Endothelial cell (in vitro differentiated cells): ENCODE data around the gene GXYLT2. TPM values are rescaled to one million over a fixed set of nuclear protein-coding genes. Genes with fewer than 3 reads are reported as not detected.

ENCODE experiments used
- DNase-seq: peaks from one replicate; pipeline ENCODE4 v3.0.0; 2021; ENCODE audit warnings: low spot score
- H3K27ac Mint-ChIP-seq: one replicate; pipeline ENCODE4 v1.8.0; 2021; ENCODE audit warnings: mixed read lengths, inconsistent platforms; ENCODE audit not compliant: unreplicated experiment
- H3K27me3 Mint-ChIP-seq: one replicate; pipeline ENCODE4 v1.8.0; 2021; ENCODE audit warnings: mild to moderate bottlenecking, moderate library complexity, mixed read lengths, inconsistent platforms; ENCODE audit not compliant: unreplicated experiment
- H3K36me3 Mint-ChIP-seq: one replicate; pipeline ENCODE4 v1.8.0; 2021; ENCODE audit warnings: mild to moderate bottlenecking, low read depth, mixed read lengths, inconsistent platforms; ENCODE audit not compliant: unreplicated experiment
- H3K4me1 Mint-ChIP-seq: one replicate; pipeline ENCODE4 v1.8.0; 2021; ENCODE audit warnings: mild to moderate bottlenecking, mixed read lengths, inconsistent platforms; ENCODE audit not compliant: unreplicated experiment
- H3K4me3 Mint-ChIP-seq: one replicate; pipeline ENCODE4 v1.8.0; 2021; ENCODE audit warnings: mild to moderate bottlenecking, mixed read lengths, inconsistent platforms; ENCODE audit not compliant: unreplicated experiment
- H3K9me3 Mint-ChIP-seq: one replicate; pipeline ENCODE4 v1.8.0; 2021; ENCODE audit warnings: mixed read lengths, inconsistent platforms; ENCODE audit not compliant: unreplicated experiment
- total RNA-seq: library from RNA; stranded (reverse); fragmentation: NEBNext Ultra II Directional; extraction: Animal tissue kit (Norgen Biotek cat#: 25700); gene quantifications from one replicate; pipeline ENCODE4 v1.2.1, GENCODE V29; 2021; ENCODE audit not compliant: unreplicated experiment
- TF ChIP-seq, protein P1 (sequence below): fragments of 200-600 bp; sonication (generic); IDR thresholded peaks from one replicate; pipeline ENCODE4 v1.5.0; 2021; ENCODE audit warnings: antibody characterized with exemption; ENCODE audit not compliant: unreplicated experiment

The GXYLT2 gene
- total RNA-seq, 1 donor from 2014 or later: 1.8 TPM

DNA sequence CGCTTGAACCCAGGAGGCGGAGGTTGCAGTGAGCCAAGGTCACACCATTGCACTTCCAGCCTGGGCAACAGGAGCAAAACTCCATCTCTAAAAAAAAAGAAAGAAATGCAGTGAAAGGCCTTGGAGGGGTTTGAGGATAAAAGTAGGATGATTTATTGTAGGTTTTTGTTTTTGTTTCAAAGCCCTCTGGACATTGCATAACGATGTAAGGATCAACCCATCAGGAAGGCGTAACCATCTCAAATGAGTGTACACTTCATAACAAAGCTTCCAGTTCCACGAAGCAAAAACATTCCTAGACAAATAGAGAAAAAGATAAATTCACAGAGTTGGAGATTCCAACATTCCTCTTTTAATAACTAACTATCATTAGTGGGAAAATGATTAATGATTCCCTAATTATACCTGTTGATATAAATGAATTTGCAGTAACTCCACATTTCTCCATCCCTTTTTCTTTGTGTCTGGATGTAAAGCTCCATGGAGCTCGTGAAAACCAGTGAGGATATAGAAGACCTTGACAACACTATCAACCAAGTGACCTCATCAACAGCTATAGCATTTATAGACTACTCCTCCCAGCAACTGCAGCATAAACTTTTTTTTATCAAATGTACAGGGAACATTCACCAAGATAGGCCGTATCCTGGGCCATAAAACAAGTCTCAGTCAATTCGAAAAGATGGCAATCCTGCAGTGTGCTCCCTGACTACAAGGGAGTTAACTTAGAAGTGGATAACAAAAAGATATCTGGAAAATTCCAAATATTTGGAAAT, 60.1 kb downstream of the GXYLT2 start:
- Mint-ChIP-seq H3K4me3 (no peak overlapping the region), H3K27me3 (no peaks in the 10 kb centered on the region), H3K4me1 (peaks cover 14% of the 10 kb centered on the region), H3K36me3 (no peaks in the 10 kb centered on the region), H3K9me3 (no peaks in the 10 kb centered on the region), H3K27ac (no peak overlapping the region)
- TF ChIP-seq, protein P1, sequence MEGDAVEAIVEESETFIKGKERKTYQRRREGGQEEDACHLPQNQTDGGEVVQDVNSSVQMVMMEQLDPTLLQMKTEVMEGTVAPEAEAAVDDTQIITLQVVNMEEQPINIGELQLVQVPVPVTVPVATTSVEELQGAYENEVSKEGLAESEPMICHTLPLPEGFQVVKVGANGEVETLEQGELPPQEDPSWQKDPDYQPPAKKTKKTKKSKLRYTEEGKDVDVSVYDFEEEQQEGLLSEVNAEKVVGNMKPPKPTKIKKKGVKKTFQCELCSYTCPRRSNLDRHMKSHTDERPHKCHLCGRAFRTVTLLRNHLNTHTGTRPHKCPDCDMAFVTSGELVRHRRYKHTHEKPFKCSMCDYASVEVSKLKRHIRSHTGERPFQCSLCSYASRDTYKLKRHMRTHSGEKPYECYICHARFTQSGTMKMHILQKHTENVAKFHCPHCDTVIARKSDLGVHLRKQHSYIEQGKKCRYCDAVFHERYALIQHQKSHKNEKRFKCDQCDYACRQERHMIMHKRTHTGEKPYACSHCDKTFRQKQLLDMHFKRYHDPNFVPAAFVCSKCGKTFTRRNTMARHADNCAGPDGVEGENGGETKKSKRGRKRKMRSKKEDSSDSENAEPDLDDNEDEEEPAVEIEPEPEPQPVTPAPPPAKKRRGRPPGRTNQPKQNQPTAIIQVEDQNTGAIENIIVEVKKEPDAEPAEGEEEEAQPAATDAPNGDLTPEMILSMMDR: no peak
- no peak for DNase-seq

DNA sequence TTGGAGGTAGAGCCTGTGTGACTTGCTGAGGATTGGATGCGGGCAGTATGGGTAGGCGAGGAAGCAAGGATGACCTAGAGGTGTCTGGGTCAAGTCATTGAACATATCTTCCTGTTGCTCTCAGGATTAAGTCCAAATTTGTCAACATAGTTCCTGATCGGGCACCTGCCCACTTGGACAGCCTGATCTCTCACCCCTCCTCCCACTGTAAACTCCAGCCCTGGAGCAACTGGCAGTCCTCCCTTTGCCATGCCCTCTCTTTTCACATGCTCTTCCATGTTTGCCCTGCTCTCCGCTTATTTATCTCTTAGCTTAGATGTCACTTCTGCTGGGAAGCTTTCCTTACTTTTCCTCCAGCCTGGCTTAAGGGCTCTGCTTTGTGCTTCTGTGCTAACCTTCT, 61.2 kb downstream of the GXYLT2 start:
- Mint-ChIP-seq H3K27me3 (no peaks in the 10 kb centered on the region), H3K4me1 (peaks cover 14% of the 10 kb centered on the region), H3K27ac (no peak overlapping the region), H3K9me3 (no peaks in the 10 kb centered on the region), H3K4me3 (no peak overlapping the region), H3K36me3 (no peaks in the 10 kb centered on the region)
- TF ChIP-seq, protein P1: no peak
- DNase-seq: no peak

DNA sequence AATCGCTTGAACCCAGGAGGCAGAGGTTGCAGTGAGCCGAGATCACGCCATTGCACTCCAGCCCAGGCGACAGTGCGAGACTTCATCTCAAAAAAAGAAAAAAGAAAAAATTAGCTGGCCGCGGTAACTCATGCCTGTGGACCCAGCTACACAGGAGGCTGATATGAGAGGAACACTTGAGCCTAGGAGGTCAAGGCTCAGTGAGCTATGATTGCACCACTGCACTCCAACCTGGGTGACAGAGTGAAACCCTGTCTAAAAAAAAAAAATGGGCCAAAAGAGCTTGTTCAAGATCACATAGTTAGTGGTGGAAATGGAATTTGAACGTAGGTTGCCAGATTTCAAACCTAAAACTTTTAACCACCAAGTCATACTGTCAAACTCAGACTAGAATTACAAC, 62.5 kb downstream of the GXYLT2 start:
- Mint-ChIP-seq H3K4me1 (peaks cover 7% of the 10 kb centered on the region), H3K4me3 (no peak overlapping the region), H3K27me3 (no peaks in the 10 kb centered on the region), H3K9me3 (no peaks in the 10 kb centered on the region), H3K36me3 (no peaks in the 10 kb centered on the region), H3K27ac (no peak overlapping the region)
- no peak for DNase-seq
- TF ChIP-seq, protein P1: no peak

DNA sequence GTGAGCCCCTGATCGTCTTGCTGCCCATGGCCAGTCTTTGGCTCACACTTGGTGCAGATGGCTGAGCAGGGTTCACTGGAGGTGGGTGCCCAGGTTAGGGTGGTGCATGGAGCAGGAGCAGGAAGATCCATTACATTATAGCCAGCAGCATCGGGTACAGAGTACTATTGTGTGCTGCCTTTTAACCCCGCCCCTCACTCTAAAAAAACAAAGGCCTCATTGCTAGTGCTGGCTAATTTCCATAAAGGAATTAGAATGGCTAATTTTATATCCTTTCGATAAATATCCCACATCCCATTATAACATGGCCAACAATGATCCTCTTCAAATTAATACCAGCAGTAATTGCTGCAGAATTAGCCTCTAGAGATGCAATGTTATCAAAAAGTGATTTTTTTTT, 63.0 kb downstream of the GXYLT2 start:
- DNase-seq: no peak
- H3K9me3 Mint-ChIP-seq: no peaks in the 10 kb centered on the region
- H3K27ac Mint-ChIP-seq: no peak overlapping the region
- TF ChIP-seq, protein P1: no peak
- no peak overlapping the region for H3K4me3 Mint-ChIP-seq
- no peaks in the 10 kb centered on the region for H3K36me3 Mint-ChIP-seq
- H3K4me1 Mint-ChIP-seq: peaks cover 3% of the 10 kb centered on the region
- H3K27me3 Mint-ChIP-seq: no peaks in the 10 kb centered on the region

DNA sequence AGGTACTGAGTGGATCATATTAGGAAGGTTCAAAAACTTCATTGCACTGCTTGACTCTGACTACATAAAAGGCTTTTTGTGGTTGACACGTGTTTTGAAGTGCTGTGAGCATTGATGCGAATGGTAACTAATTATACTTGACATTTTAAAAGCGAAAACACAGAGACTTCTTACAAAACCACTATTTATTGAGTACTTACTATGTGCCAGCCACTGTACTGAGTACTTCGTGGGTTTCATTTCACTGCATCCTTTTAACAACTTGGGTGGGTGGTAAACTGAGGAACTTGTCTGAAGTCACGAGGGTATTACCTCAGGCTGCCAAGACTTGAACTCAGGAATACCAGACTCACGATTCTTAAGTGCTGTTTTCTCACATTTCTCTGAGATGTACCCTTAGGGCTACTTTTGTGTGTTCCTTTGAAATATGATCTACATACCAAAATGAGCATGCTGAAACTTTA, 63.4 kb downstream of the GXYLT2 start:
- Mint-ChIP-seq H3K9me3 (no peaks in the 10 kb centered on the region), H3K36me3 (no peaks in the 10 kb centered on the region), H3K27ac (no peak overlapping the region), H3K4me3 (no peak overlapping the region), H3K4me1 (peaks cover under 1% of the 10 kb centered on the region), H3K27me3 (no peaks in the 10 kb centered on the region)
- TF ChIP-seq, protein P1: no peak
- no peak for DNase-seq
